ENCODE results near the gene MBD1.
"Not testable (repeated sequence)": the region's sequence is repeated elsewhere in the genome, so short reads cannot be mapped to it uniquely, and the experiment has no call there.

Gene MBD1

DNA sequence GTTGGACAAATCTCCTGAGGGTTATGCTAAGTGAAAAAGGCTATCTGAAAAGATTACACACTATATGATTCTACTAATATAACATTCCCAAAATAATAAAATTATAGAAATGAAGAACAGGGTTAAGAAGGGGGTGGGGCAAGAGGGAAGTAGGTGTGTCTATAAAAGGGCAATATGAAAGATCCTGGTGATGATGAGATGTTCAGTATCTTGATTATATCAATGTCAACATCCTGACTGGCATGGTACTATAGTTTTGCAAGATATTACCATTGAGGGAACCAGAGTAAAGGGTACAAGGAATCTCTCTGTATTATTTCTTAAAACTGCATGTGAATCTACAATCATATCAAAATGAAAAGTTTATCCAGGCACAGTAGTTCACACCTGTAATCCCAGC lies 31.7 kb downstream of the MBD1 start:
- no peak for DNase-seq (ENCODE audit: low read depth)
- no peak overlapping the region for H3K4me3 ChIP-seq (ENCODE audit: low read depth, low read length)
- in situ Hi-C loops (cut with HindIII; ENCODE audit: low sequenced_read_pairs): no loop called here
- TF ChIP-seq, protein P1, sequence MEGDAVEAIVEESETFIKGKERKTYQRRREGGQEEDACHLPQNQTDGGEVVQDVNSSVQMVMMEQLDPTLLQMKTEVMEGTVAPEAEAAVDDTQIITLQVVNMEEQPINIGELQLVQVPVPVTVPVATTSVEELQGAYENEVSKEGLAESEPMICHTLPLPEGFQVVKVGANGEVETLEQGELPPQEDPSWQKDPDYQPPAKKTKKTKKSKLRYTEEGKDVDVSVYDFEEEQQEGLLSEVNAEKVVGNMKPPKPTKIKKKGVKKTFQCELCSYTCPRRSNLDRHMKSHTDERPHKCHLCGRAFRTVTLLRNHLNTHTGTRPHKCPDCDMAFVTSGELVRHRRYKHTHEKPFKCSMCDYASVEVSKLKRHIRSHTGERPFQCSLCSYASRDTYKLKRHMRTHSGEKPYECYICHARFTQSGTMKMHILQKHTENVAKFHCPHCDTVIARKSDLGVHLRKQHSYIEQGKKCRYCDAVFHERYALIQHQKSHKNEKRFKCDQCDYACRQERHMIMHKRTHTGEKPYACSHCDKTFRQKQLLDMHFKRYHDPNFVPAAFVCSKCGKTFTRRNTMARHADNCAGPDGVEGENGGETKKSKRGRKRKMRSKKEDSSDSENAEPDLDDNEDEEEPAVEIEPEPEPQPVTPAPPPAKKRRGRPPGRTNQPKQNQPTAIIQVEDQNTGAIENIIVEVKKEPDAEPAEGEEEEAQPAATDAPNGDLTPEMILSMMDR (IDR thresholded peaks at IDR 0.05; ENCODE audit: low read depth, low read length, missing control alignments): no peak

DNA sequence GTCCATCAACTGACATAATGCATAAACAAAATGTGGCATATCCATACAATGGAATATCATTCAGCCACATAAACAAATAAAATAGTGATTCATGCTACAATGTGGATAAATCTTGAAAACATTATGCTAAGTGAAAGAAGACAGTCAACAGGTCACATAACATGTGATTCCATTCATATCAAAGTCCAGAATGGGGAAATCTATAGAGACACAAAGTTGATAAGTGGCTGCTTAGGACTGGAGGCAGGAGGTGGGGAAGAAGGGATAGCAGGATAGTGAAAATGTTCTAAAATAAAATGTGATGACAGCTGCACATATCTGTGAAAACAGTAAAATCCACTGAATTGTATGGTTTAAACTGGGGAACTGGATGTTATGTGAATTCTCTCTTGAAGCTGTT lies 33.8 kb downstream of the MBD1 start:
- DNase-seq (ENCODE audit: low read depth): no peak
- no peak overlapping the region for H3K4me3 ChIP-seq (ENCODE audit: low read depth, low read length)
- in situ Hi-C loops (cut with HindIII; ENCODE audit: low sequenced_read_pairs): no loop called here
- TF ChIP-seq, protein P1 (IDR thresholded peaks at IDR 0.05; ENCODE audit: low read depth, low read length, missing control alignments): no peak

DNA sequence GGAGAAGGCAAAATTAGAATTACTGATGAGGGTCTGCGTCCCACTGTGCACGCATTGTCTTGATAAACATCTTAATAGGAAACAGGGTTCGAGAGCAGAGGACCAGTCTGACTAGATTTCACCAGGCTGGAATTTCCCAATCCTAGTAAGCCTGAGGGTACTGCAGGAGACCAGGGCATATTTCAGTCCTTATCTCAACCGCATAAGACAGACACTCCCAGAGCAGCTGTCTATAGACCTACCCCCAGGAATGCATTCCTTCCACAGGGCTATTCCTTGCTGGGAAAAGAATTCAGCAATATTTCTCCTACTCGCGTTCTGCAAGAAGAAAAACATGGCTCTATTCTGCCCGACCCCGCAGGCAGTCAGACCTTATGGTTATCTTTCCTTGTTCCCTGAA lies 39.6 kb downstream of the MBD1 start:
- in situ Hi-C loops (cut with HindIII; ENCODE audit: low sequenced_read_pairs); DNase-seq (ENCODE audit: low read depth); H3K4me3 ChIP-seq (ENCODE audit: low read depth, low read length): not testable (repeated sequence)

DNA sequence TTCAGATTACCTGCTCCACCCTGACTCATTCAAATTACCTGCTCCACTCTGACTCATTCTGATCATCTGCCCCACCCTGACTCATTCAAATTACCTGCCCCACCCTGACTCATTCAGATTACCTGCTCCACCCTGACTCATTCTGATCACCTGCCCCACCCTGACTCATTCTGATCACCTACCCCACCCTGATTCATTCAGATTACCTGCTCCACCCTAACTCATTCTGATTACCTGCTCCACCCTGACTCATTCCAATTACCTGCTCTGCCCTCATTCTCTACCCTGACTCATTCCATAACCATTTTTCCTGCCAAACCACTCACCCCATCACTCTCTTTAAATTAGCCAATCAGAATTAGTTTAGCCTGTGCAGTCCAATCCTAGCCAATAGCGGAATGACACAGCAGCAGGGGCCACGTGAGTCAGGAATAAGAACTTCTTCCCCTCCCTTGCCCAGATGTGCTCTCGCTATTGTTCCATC lies 41.2 kb downstream of the MBD1 start:
- no peak for DNase-seq (ENCODE audit: low read depth)
- no peak overlapping the region for H3K4me3 ChIP-seq (ENCODE audit: low read depth, low read length)
- in situ Hi-C loops (cut with HindIII; ENCODE audit: low sequenced_read_pairs): no loop called here
- TF ChIP-seq, protein P1 (IDR thresholded peaks at IDR 0.05; ENCODE audit: low read depth, low read length, missing control alignments): no peak

DNA sequence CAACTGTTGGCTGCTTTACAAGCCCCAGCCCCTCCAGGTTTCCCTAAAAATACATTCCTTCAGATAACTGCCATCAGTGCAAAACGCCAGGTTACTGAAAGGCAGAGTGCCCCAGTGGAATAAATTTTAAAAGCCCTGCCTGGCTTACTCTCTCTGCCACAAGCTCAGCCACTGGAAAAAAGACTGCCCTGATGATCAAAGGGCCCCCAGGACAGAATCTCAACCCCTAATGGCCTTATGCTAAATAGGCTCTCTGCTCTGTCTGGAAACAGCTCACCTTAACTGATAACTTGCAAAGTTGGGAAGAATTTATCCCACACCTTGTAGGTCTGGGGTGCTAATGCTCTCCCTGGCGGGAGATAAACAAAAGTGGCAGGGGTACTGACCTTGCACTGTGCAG lies 48.9 kb downstream of the MBD1 start:
- TF ChIP-seq, protein P1 (IDR thresholded peaks at IDR 0.05; ENCODE audit: low read depth, low read length, missing control alignments): no peak

DNA sequence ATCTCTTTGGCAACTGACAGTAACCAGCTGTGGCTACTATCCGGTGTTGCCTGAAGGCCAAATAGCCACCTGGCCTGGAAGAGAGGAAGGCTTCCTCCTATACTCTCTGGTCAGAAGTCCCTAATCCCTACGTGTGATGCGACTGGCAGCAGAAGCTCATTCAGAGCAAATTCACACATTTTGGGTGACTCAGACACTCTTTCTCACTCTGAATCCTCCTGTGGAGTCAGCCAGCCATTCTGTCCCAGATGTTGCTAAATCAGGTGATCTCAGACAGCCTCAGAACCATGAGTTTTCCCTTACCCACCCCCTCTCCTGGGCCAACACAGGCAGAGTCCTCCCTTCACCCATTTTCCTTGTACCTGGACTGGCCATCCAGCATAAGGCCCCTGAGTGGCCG lies 49.7 kb downstream of the MBD1 start:
- in situ Hi-C loops (cut with HindIII; ENCODE audit: low sequenced_read_pairs): no loop called here
- DNase-seq (ENCODE audit: low read depth): no peak
- H3K4me3 ChIP-seq (ENCODE audit: low read depth, low read length): no peak overlapping the region
- TF ChIP-seq, protein P1 (IDR thresholded peaks at IDR 0.05; ENCODE audit: low read depth, low read length, missing control alignments): no peak

More for the DNA sequence above, 48.9 kb downstream of the MBD1 start:
- in situ Hi-C loops (cut with HindIII; ENCODE audit: low sequenced_read_pairs): no loop called here
- no peak for DNase-seq (ENCODE audit: low read depth)
- H3K4me3 ChIP-seq (ENCODE audit: low read depth, low read length): no peak overlapping the region

DNA sequence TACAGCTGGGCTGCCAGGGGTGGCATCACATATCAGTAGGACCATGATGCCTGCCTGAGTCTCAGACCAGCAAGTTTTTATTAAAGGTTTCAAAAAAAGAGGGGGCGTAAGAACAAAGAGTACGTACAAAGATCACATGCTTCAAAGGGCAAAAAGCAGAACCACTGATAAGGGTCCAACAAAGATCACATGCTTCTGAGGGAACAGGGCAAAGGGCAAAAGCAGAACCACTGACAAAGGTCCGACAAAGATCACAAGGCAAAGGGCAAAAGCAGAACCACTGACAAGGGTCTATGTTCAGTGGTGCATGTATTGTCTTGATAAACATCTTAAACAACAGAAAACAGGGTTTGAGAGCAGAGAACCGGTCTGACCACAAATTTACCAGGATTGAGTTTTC lies 61.1 kb downstream of the MBD1 start:
- DNase-seq (ENCODE audit: low read depth); in situ Hi-C loops (cut with HindIII; ENCODE audit: low sequenced_read_pairs); H3K4me3 ChIP-seq (ENCODE audit: low read depth, low read length): not testable (repeated sequence)
